ENCODE measurements around the gene ELP4. TPM values are rescaled to one million over a fixed set of nuclear protein-coding genes. Genes with fewer than 3 reads are reported as not detected.

ELP4 gene
- total and polyA plus RNA-seq, 9 of the 15 experiments (the other 6 are each of a cell fraction or from before 2014, with no cell fraction given) = 24.1 to 60.3 (median 38.7) TPM

DNA sequence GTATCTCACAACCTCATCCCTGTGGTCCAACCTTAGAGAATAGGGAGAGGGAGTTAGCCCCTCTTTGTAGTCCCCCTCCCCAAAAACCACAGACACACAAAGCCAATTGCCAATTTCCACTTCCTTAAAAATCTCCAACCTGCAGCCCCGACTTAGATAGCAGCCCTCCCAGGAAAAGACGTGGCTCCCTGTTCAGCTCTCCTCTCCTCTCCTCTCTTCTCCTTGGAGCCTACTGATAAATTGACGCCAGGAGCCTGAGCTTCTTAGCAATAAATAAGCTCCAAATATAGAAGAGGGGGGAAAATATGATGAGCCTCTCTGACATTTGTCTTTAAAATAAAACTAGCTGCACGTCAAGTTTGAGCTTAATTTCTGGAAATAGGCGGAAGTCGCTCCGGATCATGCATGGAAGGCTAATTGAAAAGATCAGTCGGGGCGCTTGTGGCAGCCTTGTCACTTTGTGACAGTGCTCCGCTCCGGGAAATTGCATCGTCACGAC is 294.3 kb downstream of the ELP4 start:
- no peak overlapping the region for H3K9ac ChIP-seq (ENCODE audit: insufficient read depth in 1 of 2, low read depth in 2 of 2, low read length in 2 of 2)
- no peaks in the 10 kb centered on the region for H3K36me3 ChIP-seq (ENCODE audit: control insufficient read depth, insufficient read depth, low read length)
- in situ Hi-C loops (cut with MboI) (no loop called here), intact Hi-C loops (cut with micrococcal nuclease) (no loop called here)
- H3K27ac ChIP-seq (ENCODE audit: extremely low read depth, low read depth, low read length) = no peak overlapping the region
- FAIRE-seq = no peak
- ATAC-seq = no peak
- CTCF ChIA-PET (ENCODE audit: low intra/inter-chr PET ratio) = no interaction called here
- peaks cover 0 to 6% of the 10 kb centered on the region in 2 experiments; a peak in 4 of 5 replicates for H3K4me1 ChIP-seq (replicated peaks in 1 of 2; ENCODE audit: control insufficient read depth in 2 of 2, insufficient read depth in 2 of 2, low read length in 2 of 2)
- H3K4me2 ChIP-seq (ENCODE audit: insufficient read depth, low read length) = no peak overlapping the region
- TF ChIP-seq SPI1 (IDR thresholded peaks at IDR 0.05; ENCODE audit: borderline replicate concordance, low read depth, low read length) (peak; percentile 72; the same call in 1 of the 2 replicates), RNF219 (CRISPR knock-in tag; IDR thresholded peaks at IDR 0.05) (no peak), HMG20A (CRISPR knock-in tag; conservative IDR thresholded peaks at IDR 0.05) (no peak), ZNF316 (IDR thresholded peaks at IDR 0.05) (0 out of 2 replicates have a peak, but pooled peaks have one; percentile 1), RAD51 (IDR thresholded peaks at IDR 0.05; ENCODE audit: borderline replicate concordance, low read depth) (no peak)
- TF ChIP-seq, protein P1, sequence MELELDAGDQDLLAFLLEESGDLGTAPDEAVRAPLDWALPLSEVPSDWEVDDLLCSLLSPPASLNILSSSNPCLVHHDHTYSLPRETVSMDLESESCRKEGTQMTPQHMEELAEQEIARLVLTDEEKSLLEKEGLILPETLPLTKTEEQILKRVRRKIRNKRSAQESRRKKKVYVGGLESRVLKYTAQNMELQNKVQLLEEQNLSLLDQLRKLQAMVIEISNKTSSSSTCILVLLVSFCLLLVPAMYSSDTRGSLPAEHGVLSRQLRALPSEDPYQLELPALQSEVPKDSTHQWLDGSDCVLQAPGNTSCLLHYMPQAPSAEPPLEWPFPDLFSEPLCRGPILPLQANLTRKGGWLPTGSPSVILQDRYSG (tag; conservative IDR thresholded peaks at IDR 0.05; ENCODE audit: low read depth) = no peak
- peaks cover 12 to 57% of the 10 kb centered on the region in 2 experiments for H3K27me3 ChIP-seq (ENCODE audit: control insufficient read depth in 2 of 2, insufficient read depth in 2 of 2, low read length in 2 of 2)
- H3K9me1 ChIP-seq (ENCODE audit: control insufficient read depth, insufficient read depth, low read length) = no peaks in the 10 kb centered on the region
- WGBS (ENCODE audit: insufficient coverage, low coverage, missing lambda C conversion rate) = 41% methylated on average over 12 of the region's 13 CpGs
- no peak overlapping the region for H3K4me3 ChIP-seq
- POLR2A ChIA-PET = no interaction called here
- BruUV-seq (replicated peaks) = no TSS peak
- DNase-seq (ENCODE audit: extremely low read depth in 1 of 4, low spot score in 3 of 4) = no peak
- H2AFZ ChIP-seq (ENCODE audit: low read depth, low read length) = no peak overlapping the region
- H3K79me2 ChIP-seq (ENCODE audit: control insufficient read depth, insufficient read depth, low read length) = no peaks in the 10 kb centered on the region
- no peaks in the 10 kb centered on the region for H4K20me1 ChIP-seq (replicated peaks; ENCODE audit: control insufficient read depth, insufficient read depth, low read length)
- H3K9me3 ChIP-seq (replicated peaks; ENCODE audit: control insufficient read depth, insufficient read depth, low read depth, low read length) = no peaks in the 10 kb centered on the region

Data from K562 (cell line).